NCI-H2171 treated with DMSO at 0.1 percent for 48 hours (cell line): ENCODE results near the gene NBPF3.
A peak's percentile ranks its signal among the peaks of the same experiment; 100 is the strongest.
"Not testable (repeated sequence)": the region's sequence is repeated elsewhere in the genome, so short reads cannot be mapped to it uniquely, and the experiment has no call there.

Experiments used
- DNase-seq: peaks from one replicate; lab custom pipeline; 2025; lab: John Stamatoyannopoulos, UW

The NBPF3 gene

GRCh38 chr1:21496063-21496462 is 56.1 kb downstream of the NBPF3 start:
- DNase-seq = no peak

DNA sequence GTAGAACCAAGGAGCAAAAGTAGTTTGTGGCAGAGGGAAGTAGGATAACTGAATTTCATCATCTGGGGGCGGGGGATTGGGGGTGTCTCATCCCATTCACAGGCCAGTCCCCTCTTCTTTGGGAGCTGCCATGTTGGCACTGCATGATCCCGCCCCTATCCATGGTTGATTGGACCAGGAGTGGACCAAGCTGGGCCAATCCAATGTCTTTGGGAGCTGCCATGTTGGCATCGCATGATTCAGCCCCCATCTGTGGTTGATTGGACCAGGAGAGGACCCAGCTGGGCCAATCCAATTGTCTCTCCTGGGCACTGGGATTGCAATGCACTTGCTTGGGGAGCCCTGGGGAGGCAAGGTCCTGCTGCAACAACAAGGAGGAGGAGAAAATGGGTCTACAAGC is 56.9 kb downstream of the NBPF3 start:
- no peak for DNase-seq

- no peak for DNase-seq
These were observed 57.6 kb downstream of the NBPF3 start for GRCh38 chr1:21497466-21498061.

GRCh38 chr1:21499283-21499950 is 59.5 kb downstream of the NBPF3 start:
- no peak for DNase-seq

- no peak for DNase-seq
These were observed 63.9 kb downstream of the NBPF3 start for GRCh38 chr1:21503706-21504377.

- DNase-seq = no peak
These were observed 66.9 kb downstream of the NBPF3 start for GRCh38 chr1:21506804-21507203.

- DNase-seq = no peak
These were observed 67.8 kb downstream of the NBPF3 start for GRCh38 chr1:21507511-21508270.

- peak; percentile 51 for DNase-seq
These were observed 68.8 kb downstream of the NBPF3 start for GRCh38 chr1:21508580-21509350.

GRCh38 chr1:21509351-21510112 is 69.6 kb downstream of the NBPF3 start, which contains the start of gene ALPL:
Gene ALPL (plus strand): TSS chr1:21509423. CDS start chr1:21554082, 44,659 bp downstream.
- DNase-seq = no peak

- no peak for DNase-seq
These were observed 70.2 kb downstream of the NBPF3 start for GRCh38 chr1:21510113-21510493.

DNA sequence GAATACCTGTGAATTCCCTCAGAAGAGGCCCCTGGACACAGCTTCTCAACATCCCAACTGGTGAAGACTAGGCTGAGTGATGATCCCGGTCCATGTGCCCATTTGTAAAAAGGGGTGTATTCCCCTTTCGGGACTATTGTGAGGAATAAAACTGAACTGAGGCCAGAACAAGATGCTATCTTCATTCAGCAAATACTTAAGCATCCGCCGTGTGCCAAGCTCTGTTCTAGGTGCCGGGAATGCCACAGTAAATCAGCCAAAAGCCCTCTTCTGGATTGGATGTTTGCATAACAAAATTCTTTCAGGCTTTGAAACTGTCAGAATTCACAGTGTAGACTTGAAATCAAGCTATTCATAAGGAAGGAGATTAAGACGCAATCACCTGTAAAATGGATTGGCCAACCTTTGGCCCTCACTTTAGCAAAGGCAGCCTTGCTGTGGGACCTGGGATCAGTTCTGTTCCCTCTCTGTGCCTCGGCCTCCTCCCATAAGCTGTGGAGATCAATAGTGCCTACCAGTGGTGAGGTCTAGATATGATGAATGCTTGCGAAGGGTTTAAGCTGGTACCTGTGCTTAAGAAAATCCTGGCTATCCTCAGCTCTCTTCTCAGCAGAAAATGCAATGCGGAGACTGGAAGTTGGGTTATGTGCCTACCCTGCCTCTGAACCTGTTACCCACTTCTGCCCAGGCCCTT is 71.1 kb downstream of the NBPF3 start:
- no peak for DNase-seq

DNA sequence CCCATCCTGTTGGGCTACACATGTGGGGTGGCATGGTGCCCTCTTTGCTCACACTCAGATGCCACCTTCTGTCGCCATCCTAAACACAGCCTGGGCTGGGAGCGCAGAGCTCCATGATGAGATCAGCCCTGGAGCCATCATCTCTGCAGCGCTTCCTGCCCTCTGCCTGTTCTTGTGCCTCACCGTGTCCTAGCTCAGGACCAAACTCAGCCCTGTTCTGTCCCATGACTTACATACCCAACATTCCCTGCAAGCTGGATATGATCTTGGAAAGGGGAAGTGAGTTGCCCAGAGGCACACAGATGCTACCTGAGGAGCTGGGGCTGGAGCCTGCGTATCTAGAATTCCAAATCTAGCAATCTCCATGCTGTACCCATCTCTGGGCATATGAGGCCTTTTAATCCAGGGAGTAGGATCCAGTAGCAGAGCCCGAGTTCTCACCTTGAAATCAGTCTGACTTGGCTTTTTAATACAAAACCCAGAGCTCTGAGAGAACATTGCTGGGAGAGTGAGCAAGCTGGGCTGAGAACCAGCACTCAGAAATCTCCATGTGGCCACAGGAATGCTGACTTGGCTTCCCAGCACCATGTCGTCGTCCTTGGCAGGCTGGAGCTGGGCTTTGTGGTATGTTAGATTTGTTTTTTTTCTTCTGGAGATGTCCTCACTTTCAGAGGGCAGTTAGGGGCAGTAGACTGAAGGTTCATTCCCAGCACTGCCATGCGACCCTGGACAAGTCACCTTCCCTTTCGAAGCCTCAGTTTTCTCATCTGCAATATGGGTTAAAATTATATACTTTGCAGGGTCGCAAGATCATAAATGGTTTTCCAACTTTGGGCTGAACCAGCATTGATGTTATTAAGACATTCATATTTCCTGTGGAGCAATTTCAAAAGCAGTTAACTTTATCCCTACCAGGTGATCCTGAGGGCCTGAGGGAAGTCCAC is 71.9 kb downstream of the NBPF3 start:
- no peak for DNase-seq

DNA sequence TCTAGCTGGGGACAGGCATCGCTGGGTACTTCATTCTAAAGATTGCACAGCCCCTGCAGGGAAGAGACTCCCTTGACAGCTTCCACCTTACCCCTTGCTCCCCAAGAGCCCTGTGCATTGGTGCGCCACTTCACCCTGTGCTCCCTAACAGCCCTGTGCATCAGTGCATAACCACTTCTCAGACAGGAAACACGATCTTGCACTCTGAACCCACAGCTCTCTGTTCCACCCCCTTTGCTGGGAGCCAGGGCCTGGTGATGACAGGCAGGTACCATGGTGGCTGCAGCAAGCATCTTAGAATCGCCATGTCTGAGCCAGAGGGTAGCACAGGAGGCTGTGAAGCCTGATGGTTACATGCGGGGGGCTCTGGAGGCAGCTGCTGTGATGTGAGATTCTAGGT is 74.3 kb downstream of the NBPF3 start:
- DNase-seq = peak; percentile 44

- DNase-seq = peak; percentile 70
These were observed 77.2 kb downstream of the NBPF3 start for GRCh38 chr1:21517161-21517589.

- peak; percentile 49 for DNase-seq
These were observed 77.9 kb downstream of the NBPF3 start for GRCh38 chr1:21517660-21518480.

DNA sequence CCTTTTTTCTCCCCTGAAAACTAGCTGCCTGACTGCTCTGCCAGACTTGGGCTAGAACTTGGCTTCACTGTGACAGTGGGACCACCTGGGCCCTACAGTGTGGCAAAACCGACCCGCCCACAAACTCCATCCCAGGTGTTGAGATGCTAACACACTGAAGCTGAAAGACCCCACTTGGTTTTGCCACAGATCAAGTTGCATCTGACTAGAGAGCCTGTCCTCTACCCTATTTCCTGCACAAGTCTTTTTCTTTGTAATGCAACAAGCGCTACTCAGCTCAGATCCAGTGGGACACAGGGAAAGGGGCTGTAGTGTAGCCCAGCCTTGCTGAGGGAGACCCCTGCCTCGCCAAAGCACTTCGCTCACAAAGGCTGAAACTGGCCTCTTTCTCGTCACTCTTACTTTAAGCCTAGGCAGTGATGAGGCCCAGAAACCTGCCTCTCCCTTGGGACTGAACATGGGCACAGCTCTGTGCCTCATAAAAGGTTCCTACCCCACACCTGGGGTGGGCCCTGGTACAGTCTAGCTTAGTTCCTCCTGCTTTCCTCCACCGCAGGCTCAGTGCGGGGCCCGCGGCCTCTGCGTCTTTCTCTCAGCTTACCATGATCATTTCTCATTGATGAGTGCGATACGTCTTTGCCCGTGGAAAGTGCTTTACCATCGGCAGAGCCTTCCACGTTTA is 79.0 kb downstream of the NBPF3 start:
- peak; percentile 56 for DNase-seq

DNA sequence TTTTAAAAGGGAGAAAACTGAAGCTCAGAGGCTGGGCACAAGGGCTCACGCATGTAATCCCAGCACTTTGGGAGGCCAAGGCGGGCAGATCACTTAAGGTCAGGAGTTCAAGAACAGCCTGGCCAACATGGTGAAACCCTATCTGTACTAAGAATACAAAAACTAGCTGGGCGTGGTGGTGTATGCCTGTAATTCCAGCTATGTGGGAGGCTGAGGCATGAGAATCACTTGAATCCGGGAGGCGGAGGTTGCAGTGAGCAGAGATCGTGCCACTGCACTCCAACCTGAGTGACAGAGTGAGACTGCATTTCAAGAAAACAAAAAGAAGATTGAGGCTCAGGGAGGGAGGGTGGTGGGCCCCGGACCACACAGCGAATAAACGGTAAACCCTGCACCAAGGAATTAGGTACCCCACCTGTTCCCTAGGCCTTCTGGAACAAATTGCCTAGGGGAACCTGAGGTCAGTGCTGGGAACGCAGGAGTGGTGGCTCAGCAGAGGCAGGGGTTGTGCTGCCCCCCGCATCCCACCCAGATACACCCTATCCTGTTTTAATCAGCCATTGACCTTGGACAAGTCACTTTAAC is 79.6 kb downstream of the NBPF3 start:
- not testable (repeated sequence) for DNase-seq
